Germinal center (tissue), 1 donor: ENCODE results near the gene NF1.
A peak's percentile ranks its signal among the peaks of the same experiment; 100 is the strongest.

ENCODE experiments used
- DNase-seq: peaks from one replicate; pipeline ENCODE4 v3.0.0; 2012; ENCODE audit warnings: mixed read lengths, low spot score

Gene NF1

DNA sequence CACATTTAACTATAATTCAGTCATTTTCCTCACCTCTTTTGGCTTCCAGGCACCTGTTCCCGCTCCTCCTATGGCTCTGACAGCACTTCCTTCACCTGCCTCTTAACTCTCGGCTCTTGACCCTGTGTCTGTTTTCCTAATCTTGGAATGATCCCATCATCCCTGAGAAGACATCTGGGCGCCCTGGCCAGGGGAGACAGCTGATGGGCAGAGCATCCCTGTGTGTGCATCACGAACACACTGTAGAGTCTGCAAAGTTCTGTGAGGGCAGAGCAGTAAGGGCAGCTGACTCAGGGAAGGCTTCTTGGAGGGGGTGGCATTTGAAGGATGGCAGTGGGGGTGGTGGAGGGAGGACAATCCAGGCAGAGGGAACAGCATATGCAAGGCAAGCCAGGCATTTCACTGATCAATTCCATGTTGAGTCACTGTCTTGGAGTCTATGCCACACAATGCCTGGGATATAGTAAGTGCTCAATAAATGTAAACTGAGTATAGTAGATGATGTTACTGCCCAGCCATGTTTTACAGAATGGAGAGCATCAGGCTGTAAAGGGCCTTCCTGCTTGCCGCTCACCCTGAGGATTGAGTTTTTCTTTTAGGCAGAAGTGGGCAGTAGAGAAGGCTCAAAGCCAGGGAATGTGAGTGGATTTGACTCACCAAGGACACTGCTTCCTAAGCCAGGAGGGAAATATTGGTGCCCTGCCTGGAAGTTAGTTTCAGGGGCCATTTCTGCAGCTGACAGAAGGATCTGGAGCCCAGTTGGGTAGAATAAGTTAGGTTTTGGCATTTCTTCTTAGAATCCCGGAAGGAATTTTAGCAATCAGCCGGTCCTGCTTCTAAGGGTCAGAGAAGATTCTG is 290.9 kb downstream of the NF1 start:
- DNase-seq: no peak

DNA sequence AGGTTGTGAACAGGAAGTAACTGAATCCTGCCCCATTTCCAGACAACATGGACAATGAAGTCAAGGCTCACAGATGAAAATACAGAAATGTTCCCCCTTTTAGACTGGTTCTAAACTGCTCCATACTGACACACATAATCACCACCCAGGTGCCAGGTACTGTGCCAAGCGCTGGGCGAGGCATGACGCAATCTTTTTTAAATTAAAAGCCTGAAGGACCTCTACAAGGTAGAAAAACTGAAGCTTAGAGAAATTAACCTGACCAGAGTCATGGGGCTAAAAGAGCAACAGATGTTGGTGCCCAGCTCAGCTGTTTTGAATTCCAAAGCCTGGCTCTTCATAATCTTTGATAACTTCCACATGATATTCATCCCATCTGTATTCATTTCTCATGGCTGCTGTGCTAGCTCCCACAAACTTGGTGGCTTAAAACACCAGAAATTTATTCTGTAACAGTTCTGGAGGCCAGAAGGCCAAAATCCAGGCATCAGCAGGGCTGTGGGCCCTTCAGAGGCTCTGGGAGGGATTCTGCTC is 291.8 kb downstream of the NF1 start:
- no peak for DNase-seq

DNA sequence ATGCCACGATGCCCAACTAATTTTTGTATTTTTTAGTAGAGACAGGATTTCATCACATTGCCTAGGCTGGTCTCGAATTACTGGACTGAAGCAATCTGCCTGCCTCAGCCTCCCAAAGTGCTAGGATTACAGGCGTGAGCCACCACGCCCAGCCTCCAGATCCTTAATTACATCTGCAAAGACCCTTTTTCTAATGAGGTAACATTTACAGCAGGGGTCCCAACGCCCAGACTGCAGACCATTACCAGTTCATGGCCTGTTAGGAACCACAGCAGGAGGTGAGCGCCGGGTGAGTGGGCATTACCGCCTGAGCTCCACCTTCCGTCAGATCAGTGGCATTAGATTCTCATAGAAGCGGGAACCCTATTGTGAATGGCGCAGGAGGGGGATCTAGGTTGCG is 292.7 kb downstream of the NF1 start:
- no peak for DNase-seq

DNA sequence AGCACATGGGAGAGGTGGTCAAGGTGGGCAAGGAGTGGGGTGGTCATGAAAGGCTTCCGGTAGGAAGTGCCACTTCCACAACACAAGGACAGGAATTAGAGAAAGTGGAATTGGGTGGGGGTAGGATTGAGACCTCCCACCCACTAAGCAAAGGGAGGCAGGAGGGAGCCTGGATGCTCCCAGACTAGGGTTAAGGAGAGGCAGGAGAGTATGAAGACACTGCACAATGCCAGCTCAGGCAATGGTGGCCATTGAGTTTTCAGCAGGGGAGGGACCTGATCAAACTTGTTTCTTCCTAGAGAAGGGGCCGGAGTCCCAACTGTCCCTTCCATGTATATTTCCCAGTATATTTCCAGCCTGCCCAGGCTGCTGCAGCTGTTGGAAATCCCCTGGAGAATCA is 293.6 kb downstream of the NF1 start:
- DNase-seq: no peak

DNA sequence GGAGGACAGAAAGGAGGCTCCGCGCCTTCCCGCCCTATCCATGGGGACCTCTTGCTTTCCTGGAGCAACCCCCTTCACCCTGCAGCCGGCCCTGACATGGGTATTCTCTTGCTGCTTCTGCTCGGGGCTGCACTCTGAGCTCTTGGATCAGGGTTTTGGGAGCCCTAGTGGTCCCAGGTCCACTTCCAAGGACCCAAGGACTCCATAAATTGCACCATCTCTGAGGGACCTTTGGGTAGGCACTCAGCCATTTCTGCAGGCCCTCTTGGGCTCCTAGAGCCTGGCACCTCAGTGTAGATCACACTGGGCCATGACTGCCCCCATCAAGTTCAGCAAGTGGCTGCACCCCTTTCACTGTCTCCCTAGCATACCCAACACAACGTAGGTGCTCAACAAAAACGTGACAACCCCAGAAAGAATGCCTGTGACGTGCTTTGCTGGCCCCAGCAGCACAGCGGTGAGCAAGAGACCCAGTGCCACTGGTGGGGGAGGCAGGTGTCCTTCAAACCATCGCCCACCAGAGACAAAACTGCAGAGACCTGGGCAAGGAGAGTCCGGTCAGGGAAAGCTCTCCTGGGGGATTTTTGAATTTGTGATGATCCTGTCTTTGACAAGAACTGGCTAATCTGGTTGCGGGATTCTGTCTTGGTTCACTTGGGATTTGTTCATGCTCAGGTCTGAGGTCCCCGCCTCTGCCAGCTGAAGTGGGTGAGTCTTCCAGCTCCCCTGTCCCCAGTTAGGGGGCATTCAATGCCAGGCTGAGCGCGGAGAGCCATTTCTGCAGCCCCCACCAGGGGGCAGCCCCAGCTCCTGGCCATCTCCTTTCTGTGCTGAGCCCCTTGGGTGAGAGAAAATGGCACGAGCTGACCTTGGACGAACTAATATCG is 294.2 kb downstream of the NF1 start:
- DNase-seq: peak; percentile 81

DNA sequence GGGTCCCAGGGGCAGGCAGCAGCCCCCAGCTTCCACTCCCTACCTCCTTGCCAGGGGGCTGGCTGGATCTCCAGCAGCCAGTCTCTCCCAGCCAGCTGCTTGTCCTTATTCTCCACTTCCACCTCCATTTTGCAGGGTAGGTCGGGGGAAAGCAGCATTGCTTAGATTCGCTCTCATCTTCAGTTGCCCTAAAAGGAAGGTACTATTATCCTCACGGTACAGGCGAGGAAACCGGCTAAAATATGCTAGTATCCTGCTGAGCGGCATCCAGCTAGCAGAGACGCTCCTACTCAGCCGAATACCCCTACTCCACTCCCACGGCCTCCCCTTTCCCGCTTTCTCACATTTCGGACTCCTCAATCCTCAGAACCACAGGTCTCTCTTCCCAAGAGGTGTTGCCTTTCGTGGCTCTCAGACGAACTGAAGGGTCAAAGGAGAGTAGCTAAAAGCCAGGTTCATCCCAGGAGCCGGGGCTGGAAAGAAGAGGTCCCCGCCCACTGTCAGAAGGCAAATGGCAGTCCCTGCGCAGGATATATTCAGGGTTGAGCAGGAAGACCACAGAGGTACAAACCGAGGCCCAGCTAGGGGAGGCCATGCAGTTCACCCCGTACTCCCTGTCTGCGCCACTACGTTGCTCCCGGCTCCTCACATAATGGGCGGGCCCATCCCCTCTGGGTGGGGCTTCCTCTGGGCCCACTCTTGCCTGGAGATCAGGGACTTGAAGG is 295.0 kb downstream of the NF1 start:
- DNase-seq: no peak

DNA sequence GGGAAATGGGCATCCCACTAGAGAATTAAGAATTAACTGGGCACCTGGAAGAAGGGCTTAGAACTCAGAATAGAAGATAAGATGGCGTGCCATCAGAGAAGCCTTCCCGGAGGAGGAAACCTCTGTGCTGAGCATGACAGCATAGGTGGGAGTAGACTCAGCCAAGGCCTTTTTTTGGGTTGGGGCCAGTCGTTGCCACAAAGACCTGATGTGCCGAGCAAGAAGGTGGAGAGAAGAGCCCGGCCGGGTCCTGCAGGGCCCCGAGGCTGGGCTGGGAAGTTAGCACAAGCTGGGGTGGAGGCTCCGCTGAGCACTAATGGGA is 295.6 kb downstream of the NF1 start:
- no peak for DNase-seq

DNA sequence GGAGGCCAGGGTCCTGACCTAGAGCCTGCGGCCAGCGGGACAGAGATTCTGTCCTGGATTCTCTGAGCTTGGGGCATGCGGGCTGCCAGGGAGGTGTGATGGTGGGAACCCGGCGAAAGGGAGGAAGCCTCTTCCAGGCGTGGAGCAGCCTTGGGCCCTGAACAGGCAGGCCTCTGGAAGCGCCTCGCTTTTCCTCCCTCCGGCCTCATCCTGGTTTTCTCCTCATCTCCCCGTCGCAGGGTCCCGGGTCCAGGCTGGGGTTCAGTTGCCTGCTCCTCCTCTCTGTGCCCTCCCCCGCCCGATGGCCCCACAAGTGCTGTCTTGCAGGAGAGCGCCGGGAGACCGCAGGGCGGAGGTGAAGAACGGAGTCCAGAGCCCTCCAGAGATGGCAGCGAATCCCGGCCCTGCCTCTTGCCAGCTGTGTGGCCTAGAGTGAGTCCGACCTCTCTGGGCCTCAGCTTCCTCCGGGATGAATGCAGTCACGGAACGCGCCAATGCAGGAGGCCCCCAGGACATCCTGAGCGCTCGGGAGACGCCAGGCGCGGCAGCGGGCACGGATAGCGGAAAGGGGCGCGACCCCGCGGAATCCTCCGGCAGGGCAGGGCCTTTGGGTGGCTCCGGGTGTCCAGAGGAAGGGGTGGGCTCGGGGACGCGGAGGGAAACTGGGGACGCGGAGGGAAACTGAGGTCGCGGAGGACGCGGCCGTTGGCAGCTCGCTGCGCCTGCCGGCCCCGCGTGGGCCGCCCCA is 296.1 kb downstream of the NF1 start:
- no peak for DNase-seq

DNA sequence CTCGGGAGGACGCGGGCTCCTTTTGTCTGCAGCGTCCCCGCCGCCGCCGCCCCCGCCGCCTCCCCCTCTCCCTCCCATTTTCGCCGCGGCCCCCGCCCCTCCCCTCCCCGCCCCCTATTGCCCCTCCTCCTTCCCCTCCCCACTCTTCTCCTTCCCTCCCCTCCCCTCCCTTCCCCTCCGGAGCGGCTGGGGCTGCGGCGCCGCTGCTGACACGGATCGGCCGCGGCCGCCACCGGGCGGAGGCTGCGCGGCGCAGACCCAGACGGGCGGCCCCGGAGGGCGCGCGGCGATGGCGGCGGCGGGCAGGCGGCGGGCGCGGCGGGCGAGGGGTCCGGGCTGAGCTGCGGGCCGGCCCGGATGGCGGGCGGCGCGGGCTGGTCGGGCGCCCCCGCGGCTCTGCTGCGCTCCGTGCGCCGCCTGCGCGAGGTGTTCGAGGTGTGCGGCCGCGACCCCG is 296.7 kb downstream of the NF1 start, which contains the start of gene RAB11FIP4:
RAB11FIP4 (plus strand) TSS at position 180 of the 454 bp plus-strand sequence; CDS start at position 358, 178 bp downstream.
- peak; percentile 39 for DNase-seq

DNA sequence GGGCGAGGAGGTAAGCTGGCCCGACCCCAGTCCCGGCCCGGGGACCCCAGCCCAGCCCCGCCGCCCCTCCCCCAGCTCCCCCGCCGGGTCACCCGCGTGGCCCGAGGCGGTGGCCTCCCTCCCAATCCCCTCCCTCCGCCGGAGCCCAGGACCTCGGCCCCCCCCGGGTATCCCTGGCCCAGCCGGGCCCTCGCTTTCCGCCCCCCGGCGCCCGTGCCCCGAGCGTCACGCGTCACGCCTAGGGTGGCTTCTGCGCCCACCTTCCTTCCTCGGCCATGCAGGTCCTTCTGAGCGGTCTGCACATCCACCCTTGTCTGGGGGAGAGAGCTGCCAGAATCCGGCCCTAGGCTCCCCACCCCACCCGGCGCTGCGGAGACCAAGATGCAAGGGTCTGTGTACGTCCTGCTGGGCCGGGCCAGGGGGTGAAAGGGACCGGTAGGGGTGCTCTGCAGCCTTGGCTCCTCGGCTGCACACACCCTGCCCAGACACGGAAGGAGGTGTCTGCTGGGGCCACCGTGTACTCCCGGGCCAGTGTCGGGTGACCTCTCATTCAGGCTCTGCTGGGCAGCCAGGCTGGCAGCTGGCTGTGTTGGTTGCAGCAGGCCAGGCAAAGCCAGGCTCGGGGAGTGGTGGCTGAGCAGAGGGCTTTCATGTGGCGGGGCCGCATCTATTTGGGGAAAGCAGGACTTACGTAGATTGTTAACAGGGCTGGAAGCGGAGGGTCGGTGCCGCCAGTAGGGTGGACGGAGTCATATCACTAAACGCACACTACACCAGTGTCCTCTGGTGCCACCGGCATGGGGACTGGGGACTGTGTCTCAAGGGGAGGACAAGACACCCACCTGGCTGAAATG is 297.5 kb downstream of the NF1 start:
- DNase-seq: no peak

DNA sequence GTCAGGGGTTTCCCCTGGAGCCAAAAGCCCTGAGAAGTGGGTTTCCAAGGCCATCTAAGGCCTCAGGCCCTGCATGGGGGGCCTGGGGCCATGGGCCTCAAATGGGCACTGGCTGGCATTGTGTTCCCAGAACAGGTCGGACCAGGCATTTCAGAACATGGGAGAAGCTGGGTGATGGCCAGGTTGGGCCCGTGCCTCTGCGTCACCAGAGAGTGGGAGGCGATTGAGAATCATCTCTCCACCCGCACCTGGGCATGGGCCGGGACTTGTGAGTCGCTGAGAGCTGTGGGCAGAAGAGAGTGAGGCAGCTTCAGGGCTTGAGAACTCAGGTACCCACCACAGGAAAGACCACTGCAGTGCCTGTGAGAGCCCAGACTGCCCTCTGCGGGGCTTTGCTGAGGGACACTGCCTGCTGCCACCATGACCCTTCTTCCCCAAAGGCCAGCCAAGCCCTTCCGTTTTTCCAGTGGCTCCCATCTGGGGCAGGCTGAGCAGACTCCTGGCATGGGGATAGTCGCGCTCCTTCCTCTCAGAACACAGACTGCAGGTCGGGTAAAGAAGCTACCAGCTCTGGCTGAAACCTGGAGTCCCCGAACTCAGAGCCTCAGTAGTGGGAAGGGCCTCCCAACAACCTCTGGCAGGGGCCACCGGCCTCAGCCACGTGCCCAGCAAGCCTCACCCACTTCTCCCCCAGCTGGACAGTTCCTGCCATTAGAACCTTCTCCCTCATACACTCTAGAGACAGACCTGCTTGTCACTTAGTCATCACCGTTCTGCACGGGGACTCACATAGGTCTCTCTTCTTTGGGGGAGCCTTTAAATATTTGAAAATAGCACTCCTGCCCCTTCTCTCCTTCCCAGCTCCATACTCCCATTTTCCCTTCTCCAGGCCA is 298.3 kb downstream of the NF1 start:
- DNase-seq: no peak

DNA sequence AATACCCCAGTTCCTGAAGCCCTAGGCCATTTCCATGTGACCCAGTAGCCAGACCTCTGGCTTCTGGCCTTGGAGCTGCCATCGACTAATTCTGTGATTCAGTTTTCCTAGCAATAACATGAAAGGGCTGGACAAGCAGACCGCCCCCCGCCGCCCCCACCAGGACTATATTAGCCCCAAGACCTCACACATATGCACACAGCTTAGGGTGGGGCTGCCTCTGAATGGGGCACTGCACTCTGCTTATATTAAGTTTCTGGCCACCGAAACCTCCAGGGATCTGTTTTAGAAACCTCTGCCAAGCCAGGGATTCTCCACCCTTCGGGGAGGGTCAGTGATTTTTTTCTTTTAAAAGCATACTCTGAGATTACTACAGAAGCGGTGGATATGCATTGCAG is 299.0 kb downstream of the NF1 start:
- no peak for DNase-seq

DNA sequence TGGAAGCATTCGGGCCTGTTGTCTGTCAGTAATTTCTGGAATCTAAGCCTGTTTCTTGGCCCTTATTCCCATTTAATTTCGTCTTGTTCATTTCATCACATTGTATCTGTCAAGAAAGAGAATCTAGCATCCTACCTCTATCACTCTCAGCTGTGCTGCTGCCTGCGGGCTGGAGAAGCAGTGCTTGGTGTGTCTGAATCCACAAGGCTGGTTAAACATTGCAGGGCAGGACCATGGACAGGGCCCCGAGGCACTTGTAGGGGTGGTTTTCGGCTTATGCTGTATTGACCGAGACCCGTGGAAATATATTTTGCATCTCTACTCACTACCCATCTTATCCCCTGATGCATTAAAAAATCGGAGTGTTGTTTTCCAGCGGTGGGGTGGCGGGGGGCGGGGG is 299.8 kb downstream of the NF1 start:
- peak; percentile 58 for DNase-seq

DNA sequence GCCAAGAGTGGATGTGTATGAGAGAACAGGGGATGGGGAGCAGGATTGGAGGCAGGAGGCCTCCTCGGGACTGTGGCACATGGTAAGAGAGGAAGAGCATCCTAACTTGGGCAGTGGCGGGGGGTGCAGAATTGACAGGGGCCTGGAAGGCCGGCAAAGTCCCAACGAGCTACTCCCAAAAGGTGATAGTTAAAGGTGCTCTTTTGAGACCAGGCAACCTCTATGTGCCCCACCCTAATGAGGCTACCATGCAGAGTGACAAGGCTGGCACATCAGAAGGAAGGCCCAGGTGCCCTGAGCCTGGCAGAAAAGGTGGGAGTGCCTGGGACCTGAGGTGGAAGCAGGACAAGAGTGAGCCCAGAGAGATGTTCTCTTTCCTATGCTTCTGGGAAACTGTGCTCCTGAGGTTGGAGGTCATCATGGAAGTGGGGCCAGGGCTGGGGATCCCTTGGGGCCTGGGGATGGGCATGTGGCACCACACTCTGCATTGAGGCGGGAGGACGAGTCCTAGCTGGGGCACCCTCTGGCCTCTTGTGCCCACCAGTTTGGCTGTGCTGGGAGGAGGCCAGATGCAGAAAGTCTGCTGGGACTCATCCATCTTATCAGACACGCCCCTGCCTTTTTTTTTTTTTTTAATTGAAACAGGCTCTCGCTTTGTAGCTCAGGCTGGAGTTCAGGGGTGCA is 302.6 kb downstream of the NF1 start:
- no peak for DNase-seq

DNA sequence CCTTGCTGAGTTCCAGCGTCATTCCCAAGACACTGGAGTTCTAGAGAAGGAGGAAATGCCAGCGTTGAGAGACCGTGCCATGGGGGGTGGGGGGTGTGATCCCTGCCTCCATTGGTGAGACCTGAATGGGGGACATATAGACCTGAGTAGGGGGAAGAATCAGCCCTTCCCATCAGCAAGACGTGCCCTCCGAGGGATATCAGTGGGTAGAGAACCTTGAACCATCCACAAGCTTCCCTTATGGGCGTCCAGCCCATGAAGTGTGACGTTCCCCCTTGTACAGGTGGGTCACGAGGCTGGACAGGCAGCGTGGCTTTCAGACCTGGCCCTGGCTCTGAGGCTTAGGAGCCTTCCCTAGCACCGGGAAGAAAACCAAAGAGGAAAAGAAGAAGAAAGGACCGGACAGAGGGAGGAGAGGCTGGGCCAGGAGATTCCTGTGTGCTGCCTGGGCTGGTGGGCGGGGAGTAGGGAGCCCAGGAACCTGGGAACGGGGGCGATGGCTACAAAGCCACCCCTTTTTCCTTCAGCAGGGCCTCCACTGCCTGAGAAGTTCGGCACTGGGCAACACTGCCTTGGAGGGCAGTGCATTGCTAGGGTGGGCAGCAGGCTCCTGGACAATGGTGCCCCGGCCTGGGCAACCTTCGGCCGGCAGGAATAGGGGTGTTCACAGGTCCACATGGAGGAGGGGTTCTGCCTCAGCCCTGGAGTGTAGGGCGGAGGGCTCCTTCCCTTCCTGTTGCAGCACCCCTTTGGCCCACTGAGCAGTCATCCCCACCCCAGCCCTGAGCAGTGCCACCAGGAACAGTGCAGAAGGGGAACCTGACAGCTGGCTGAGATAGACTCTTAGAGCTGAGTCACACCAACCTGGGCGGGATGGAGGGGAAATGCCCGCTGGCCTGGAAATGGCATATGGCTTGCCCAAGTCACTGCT is 303.9 kb downstream of the NF1 start:
- no peak for DNase-seq

DNA sequence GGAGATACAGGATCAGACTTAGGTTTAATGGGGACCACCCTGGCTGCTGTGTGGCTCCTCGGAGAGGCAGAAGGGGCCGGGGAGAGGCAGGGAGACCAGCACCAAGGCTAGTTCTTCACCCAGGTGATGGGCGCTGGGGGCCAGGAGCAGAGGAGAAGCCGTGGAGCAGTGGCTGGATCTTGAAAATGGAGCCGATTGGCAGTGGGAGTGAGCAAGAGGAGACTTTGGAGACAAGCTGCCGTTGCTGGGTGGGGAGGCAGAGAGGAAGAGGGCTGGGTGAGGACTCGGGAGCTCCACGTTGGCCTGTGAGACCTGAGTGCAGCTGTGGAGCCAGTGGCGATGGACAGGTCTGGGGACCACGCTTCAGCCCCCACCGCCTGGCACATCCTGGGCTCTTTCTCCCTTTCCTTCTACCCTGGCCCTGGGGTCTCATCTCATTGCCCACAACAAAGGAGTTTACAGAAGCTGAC is 305.7 kb downstream of the NF1 start:
- no peak for DNase-seq

DNA sequence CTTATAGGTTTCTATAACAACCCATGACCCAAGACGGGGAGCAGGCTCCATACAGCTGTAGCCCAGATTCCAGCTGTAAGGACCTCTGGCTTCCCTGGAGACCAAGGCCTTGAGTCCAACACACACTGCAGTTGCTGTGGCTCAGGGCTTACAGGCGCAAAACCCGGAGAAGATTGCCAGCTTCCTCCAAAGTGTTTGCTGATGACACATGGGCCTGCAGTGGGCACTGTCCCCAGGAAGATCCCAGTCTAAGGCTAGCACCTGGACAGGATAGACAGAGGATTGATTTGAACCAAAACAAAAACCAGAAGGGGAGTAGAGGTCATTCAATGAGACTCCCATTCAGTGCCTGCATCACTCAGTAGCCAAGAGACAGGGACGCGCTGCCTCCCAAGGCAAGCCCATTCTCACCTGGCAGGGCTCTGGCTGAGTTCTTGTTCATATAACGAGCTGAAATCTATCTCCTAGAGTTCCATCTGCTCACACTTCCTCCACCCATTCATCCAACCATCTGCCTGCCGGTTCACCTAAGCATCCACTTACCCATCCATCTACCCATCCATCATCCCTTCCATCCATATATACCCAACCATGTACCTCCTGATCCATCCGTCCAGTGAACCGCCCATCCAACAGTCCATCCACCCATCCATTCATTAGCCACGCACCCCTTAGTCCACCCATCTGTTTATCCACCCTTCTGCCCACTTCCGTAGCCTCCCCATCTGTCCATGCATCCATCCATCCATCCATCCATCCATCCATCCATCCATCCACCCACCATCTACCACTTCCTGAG is 306.9 kb downstream of the NF1 start:
- no peak for DNase-seq
